Astrocyte (in vitro differentiated cells and primary cell): Measurements from ENCODE around the gene RDH5. TPM values are rescaled to one million over a fixed set of nuclear protein-coding genes. Genes with fewer than 3 reads are reported as not detected.

Source experiments
- DNase-seq: peaks from one replicate; pipeline ENCODE4 v3.0.0-alpha.2; 2010; ENCODE audit warnings: low read depth
- FAIRE-seq: peaks from 2 replicates; lab custom pipeline; 2011; peaks lifted over from hg19 to GRCh38; lab: Jason Lieb, UNC
- H2AFZ ChIP-seq: 2 replicates; pipeline ENCODE4 v1.6.0; 2012; ENCODE audit warnings: low read depth, low read length, inconsistent platforms
- H3K27ac ChIP-seq: 2 replicates; pipeline ENCODE4 v1.5.1; 2011; ENCODE audit warnings: low read depth, low read length, inconsistent platforms
- H3K27me3 ChIP-seq: 2 replicates; pipeline ENCODE4 v1.6.0; 2011; ENCODE audit warnings: low read length, inconsistent platforms; ENCODE audit not compliant: insufficient read depth
- H3K36me3 ChIP-seq: 2 replicates; pipeline ENCODE4 v1.5.1; 2011; ENCODE audit warnings: low read length, inconsistent platforms; ENCODE audit not compliant: insufficient read depth
- H3K4me1 ChIP-seq: 2 replicates; pipeline ENCODE4 v1.5.1; 2011; ENCODE audit warnings: low read length, inconsistent platforms; ENCODE audit not compliant: insufficient read depth
- H3K4me2 ChIP-seq: 2 replicates; pipeline ENCODE4 v1.6.0; 2012; ENCODE audit warnings: low read length, inconsistent platforms
- H3K4me3 ChIP-seq: 2 replicates; pipeline ENCODE4 v1.5.1; 2011; ENCODE audit warnings: low read depth, mild to moderate bottlenecking, low read length, inconsistent platforms; ENCODE audit not compliant: insufficient read depth
- H3K79me2 ChIP-seq: 2 replicates; pipeline ENCODE4 v1.6.0; 2012; ENCODE audit warnings: mild to moderate bottlenecking, low read length, inconsistent platforms; ENCODE audit not compliant: insufficient read depth
- H3K9ac ChIP-seq: 2 replicates; pipeline ENCODE4 v1.6.0; 2012; ENCODE audit warnings: mild to moderate bottlenecking, low read length, inconsistent platforms
- H3K9me3 ChIP-seq: 2 replicates; pipeline ENCODE4 v1.5.1; 2012; ENCODE audit warnings: low read depth, mild to moderate bottlenecking, low read length, inconsistent platforms; ENCODE audit not compliant: insufficient read depth
- H4K20me1 ChIP-seq: 2 replicates; pipeline ENCODE4 v1.6.0; 2012; ENCODE audit warnings: low read length, inconsistent platforms; ENCODE audit not compliant: insufficient read depth
- H3K27ac Mint-ChIP-seq: one replicate; pipeline ENCODE4 v1.8.0; 2021; ENCODE audit warnings: mild to moderate bottlenecking, mixed read lengths; ENCODE audit not compliant: unreplicated experiment
- H3K27me3 Mint-ChIP-seq: one replicate; pipeline ENCODE4 v1.8.0; 2021; ENCODE audit warnings: low read depth, mixed read lengths; ENCODE audit not compliant: unreplicated experiment
- H3K36me3 Mint-ChIP-seq: one replicate; pipeline ENCODE4 v1.8.0; 2021; ENCODE audit warnings: low read depth, mixed read lengths; ENCODE audit not compliant: unreplicated experiment
- H3K4me1 Mint-ChIP-seq: one replicate; pipeline ENCODE4 v1.8.0; 2021; ENCODE audit warnings: low read depth, mixed read lengths; ENCODE audit not compliant: unreplicated experiment
- H3K4me3 Mint-ChIP-seq: one replicate; pipeline ENCODE4 v1.8.0; 2021; ENCODE audit warnings: mild to moderate bottlenecking, moderate library complexity, mixed read lengths; ENCODE audit not compliant: unreplicated experiment
- H3K9me3 Mint-ChIP-seq: one replicate; pipeline ENCODE4 v1.8.0; 2021; ENCODE audit warnings: mild to moderate bottlenecking, mixed read lengths; ENCODE audit not compliant: unreplicated experiment
- CTCF ChIP-seq: IDR thresholded peaks from 2 replicates; pipeline ENCODE4 v1.5.1; 2011; ENCODE audit warnings: low read depth, mild to moderate bottlenecking, inconsistent platforms, low read length, moderate library complexity; ENCODE audit not compliant: insufficient read depth
- EZH2 ChIP-seq: IDR thresholded peaks from 2 replicates; pipeline ENCODE4 v1.6.1; 2012; ENCODE audit warnings: mild to moderate bottlenecking, low read length, inconsistent platforms; ENCODE audit not compliant: insufficient read depth
- total RNA-seq: library from RNA; stranded (reverse); gene quantifications from 2 replicates; pipeline ENCODE4 v1.2.1, GENCODE V29; 2021

The RDH5 gene
- total RNA-seq, 1 donor from 2014 or later, result 2.1 TPM

GRCh38 chr12:55679691-55680090, 40.5 kb upstream of the RDH5 start:
- Histone ChIP-seq H3K27ac (no peak overlapping the region), H3K4me1 (peaks cover 10% of the 10 kb centered on the region), H2AFZ (no peak overlapping the region), H4K20me1 (no peaks in the 10 kb centered on the region), H3K9ac (no peak overlapping the region), H3K79me2 (no peaks in the 10 kb centered on the region), H3K36me3 (no peaks in the 10 kb centered on the region), H3K4me3 (no peak overlapping the region), H3K27me3 (no peaks in the 10 kb centered on the region), H3K9me3 (no peaks in the 10 kb centered on the region), H3K4me2 (no peak overlapping the region)
- Mint-ChIP-seq H3K36me3 (peaks cover 2% of the 10 kb centered on the region), H3K4me1 (peaks cover 14% of the 10 kb centered on the region), H3K27me3 (peaks cover 14% of the 10 kb centered on the region), H3K9me3 (no peaks in the 10 kb centered on the region), H3K27ac (no peak overlapping the region), H3K4me3 (no peak overlapping the region)
- DNase-seq (no peak), FAIRE-seq (no peak)
- TF ChIP-seq CTCF (no peak), EZH2 (no peak)

- no peak overlapping the region for H3K27ac Mint-ChIP-seq
- peaks cover 5% of the 10 kb centered on the region for H3K9me3 Mint-ChIP-seq
- DNase-seq (peak; percentile 53), FAIRE-seq (no peak)
- H3K79me2 ChIP-seq, result no peaks in the 10 kb centered on the region
- H4K20me1 ChIP-seq, result no peaks in the 10 kb centered on the region
- H3K4me1 Mint-ChIP-seq, result peaks cover 14% of the 10 kb centered on the region
- no peak overlapping the region for H3K9ac ChIP-seq
- no peaks in the 10 kb centered on the region for H3K27me3 ChIP-seq
- no peak overlapping the region for H3K4me3 Mint-ChIP-seq
- H3K27me3 Mint-ChIP-seq, result peaks cover 17% of the 10 kb centered on the region
- no peak overlapping the region for H3K27ac ChIP-seq
- H3K9me3 ChIP-seq, result no peaks in the 10 kb centered on the region
- peak overlapping the region; percentile 68 for H2AFZ ChIP-seq
- peak overlapping the region; percentile 48 for H3K4me3 ChIP-seq
- H3K36me3 ChIP-seq, result no peaks in the 10 kb centered on the region
- no peak for TF ChIP-seq EZH2
- no peak for TF ChIP-seq CTCF
- H3K4me2 ChIP-seq, result peak overlapping the region; percentile 78
- H3K4me1 ChIP-seq, result peaks cover 10% of the 10 kb centered on the region
- H3K36me3 Mint-ChIP-seq, result peaks cover 2% of the 10 kb centered on the region
Measured at GRCh38 chr12:55681142-55682077, 38.8 kb upstream of the RDH5 start.
